NCI-H2107 treated with DMSO at 0.1 percent for 48 hours (cell line): ENCODE measurements around the gene VAV2.
A peak's percentile ranks its signal among the peaks of the same experiment; 100 is the strongest.

Source experiments
- DNase-seq: peaks from one replicate; lab custom pipeline; 2025; ENCODE audit not compliant: unreplicated experiment; lab: John Stamatoyannopoulos, UW

VAV2 gene

DNA sequence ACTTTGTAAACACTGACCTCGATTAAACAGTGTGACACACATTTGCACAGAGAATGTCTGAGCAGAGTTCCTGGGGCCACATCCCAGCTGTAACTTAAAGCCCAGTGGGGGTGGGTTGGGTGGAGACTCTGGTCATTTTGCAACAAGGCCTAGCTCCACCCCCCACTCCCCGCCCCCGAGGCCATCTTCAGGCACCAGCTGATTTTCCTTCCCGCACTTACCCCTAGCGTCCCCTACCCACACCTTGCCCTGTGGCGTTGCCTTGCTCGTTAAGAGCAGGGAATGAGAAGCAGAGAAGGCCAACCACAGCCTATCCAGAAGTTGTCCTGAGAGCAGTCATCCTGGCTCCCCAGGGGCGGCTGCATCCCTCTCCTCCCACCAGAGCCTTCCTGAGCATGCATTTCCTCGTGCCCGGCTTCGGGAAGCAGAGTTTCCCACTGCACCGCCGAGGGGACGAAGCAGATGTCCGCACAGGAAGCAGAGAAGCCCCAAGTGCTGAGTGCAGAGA lies 152.2 kb downstream of the VAV2 start:
- DNase-seq: no peak

DNA sequence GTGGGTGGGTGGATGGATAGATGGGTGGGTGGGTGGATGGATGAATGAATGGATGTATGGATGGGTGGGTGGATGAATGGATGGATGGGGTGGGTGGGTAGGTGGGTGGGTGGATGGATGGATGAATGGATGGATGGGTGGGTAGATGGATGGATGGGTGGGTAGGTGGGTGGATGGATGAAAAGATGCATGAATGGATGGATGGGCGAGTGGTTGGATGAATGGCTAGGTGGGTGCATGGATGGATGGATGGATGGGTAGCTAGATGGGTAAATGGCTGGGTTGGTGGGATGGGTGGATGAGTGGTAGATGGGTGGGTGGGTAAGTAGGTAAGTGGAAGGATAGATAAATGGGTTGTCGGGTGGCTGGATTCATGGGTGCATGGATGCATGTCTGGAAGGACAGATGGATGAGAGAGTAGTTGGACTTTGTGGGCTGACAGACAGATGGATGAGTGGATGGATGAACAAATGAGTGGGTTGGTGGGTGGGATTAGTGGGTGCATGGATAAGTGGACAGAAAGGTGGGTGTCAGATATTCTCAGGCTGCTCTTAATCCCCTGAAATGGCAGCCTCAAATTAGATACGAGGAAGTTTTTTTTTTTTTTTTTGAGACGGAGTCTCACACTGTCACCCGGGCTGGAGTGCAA lies 153.1 kb downstream of the VAV2 start:
- no peak for DNase-seq

DNA sequence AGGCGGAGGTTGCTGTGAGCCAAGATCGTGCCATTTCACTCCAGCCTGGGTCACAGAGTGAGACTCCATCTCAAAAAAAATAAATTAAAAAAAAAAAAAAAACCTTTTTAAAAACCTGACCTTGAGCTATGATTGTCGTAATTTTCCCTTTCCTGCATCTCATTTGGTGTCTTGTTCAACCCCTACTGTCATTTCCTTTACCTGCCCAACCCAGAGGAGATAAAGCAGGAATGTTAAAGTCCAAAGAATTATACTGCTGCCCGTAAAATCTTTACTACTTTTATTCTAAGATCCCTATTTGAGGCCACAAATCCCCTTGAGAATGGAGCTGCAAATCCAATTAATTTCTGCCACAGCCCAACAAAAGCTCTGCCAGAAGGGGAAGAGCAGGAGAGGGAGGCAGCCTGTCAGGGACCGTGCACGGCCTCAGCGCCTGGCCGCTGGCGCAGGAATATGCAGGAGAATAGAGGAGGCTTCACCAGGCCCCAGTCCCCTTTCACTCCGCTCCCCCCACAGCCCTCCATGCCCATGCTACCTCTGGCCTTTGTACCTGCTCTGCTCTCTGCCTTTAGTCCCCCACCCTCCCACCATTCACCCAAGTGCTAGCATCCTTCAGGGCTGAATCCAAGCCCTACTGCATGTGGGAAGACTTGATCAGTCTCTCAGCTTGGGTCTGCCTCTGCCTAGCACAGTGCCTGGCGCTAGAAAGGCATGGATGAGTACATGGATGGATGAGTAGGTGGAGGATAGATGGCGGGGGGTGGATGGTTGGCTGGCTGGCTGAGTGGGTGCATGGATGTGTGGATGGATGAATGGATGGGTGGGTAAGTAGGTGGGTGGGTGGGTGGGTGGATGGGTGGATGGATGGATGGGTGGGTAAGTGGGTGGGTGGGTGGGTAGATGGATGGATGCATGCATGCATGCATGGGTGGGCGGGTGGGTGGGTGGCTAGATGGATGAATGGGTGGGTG lies 154.2 kb downstream of the VAV2 start:
- no peak for DNase-seq

GRCh38 chr9:133836818-133837217 lies 155.3 kb downstream of the VAV2 start:
- no peak for DNase-seq

DNA sequence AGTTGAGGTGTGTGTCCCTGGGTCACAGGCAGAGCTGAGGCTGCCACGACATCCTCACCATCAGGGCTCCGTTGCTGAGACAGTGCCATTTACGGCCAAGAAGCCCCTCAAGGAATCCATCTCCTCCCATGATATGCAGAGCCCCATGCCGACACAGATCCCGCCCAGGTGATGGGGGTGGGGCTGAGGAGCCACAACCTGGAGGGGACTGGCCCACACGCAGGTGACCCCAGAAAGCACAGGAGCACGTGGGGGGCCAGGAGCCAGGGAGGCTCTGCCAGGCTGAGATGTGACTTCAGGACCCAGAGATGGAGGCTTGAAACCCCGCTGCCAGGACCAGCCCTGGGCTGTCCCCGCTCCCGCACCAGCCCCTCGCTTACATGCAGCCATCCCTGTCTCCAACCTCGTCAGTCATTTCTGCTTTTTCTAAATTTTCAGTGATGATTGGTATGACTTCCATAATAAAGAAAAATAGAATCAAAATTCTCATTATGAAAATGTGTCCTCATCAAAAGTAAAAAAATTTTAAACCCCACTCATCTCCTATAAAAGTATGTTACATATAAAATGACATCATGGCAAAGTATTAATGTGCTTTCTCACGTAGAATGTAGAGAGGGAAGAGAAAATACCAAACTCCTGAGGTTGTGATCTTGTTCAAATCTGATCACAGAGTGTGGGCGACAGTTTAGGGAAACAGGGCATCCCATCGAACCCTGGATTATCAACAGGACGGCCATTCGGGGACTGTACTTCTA lies 155.9 kb downstream of the VAV2 start:
- DNase-seq: no peak

- no peak for DNase-seq
Observed at GRCh38 chr9:133835262-133835901, 156.7 kb downstream of the VAV2 start.

DNA sequence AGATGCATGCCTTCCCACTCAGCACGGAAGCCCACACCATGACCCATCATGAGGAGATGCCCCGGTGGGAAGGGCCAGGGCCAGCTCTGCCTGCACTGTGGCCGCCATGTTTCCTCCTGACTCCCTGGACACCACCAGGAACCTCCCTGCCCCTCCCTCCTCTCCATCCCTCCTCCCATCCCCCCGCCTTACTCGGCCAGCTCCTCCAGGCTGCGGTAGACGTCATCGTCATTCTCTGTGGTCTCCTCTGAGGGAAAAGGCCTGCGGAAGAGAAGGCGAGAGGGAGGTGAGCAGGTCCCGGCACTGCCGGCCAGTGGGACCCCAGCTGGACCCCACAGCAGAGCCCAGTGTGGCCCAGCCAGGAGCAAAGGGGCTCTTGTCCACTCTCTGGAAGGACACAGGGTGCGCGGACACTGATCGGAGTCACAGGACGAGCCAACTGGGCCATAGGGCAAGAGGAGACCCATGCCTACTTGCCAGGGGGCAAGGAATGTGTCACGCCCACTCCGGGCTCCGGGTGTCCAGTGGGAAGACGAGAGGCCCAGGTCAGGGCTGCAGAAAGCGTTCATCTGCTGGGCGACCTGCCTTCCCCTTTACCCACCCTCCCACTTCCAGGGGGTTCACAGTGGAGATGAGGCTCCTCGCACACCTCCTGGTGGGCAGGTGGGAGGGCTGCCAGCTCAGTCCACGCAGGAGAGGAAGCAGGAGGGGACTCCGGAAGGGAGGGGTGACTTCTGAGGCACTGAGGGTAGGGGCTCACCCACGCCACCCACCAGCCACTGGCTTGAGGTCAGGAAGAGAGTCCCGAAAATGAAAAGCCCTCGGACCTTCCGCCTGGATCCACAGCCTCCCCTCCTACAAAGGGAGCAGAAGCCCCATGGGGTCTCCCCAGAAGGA lies 157.8 kb downstream of the VAV2 start:
- no peak for DNase-seq

DNA sequence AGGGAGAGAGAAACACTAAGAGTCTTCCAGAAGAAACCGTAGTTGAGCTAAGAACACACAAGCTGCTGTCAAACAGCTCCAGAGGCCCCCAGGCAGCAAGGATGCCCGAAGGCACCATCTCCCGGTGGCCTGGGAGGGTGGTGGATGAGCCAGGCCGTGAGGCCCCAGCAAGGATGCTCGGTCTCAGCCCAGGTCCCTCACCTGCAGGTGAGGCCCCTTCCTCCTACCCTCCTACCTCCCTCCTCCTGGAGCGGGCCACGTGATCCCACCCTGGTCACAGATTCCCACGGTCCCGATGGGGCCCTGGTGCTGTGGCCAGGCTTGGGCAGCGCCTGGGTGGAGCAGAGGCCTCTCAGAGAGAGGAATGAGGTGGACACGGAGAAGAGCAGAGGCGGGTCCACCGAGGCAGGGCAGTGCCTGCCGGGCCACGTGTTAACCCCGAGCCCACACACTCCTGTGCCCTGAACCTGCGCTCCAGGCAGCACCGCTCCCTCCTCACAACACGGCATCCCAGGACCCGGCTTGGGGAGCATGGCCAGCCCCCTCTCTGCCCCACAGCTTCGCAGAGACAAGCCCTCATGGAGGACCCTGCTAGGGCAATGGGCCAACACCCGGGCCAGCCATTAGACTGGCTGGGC lies 158.6 kb downstream of the VAV2 start:
- no peak for DNase-seq

- DNase-seq: no peak
Observed at GRCh38 chr9:133832877-133833276, 159.2 kb downstream of the VAV2 start.

GRCh38 chr9:133830711-133831110 lies 161.4 kb downstream of the VAV2 start:
- DNase-seq: no peak

- DNase-seq: no peak
Observed at GRCh38 chr9:133830310-133830709, 161.8 kb downstream of the VAV2 start.

GRCh38 chr9:133828338-133828997 lies 163.7 kb downstream of the VAV2 start:
- no peak for DNase-seq

DNA sequence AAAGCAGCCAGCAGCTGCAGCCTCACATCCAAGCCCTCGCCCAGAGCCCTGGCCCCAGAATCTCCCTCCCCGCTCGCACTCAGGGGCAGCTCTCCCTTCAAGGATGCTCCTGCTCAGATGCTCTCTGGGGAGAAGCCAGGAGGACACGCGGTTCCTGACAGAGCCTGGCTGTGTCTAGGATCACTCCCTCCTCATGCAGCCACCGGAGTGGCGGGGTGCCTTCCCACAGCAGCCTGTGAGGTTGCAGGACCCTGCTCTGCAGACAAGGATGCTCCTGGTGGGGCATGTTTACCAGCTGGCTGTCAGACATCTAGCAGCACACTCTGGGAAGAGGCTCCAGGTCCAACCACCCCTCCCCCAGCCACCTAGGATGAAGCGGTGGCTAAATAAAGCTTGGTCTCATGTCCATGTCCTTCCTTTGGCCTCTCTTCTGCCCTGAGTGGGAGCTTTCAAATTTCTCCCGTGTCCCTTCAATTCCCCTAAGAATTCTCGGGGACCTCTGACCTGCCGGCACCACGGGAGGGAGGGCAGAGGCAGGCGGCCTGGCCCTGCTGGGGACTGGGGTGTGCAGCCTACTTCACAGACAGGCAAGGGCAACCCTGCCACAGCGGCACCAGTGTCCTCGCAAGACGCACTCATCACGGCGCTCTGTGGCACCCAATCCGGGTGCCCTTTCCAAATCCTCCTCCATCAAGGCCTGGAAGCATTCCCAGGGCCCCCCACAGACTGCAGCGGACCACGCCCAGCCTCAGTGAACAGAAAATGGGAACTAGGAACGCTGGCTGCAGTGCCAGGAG lies 165.6 kb downstream of the VAV2 start:
- peak; percentile 13 for DNase-seq

DNA sequence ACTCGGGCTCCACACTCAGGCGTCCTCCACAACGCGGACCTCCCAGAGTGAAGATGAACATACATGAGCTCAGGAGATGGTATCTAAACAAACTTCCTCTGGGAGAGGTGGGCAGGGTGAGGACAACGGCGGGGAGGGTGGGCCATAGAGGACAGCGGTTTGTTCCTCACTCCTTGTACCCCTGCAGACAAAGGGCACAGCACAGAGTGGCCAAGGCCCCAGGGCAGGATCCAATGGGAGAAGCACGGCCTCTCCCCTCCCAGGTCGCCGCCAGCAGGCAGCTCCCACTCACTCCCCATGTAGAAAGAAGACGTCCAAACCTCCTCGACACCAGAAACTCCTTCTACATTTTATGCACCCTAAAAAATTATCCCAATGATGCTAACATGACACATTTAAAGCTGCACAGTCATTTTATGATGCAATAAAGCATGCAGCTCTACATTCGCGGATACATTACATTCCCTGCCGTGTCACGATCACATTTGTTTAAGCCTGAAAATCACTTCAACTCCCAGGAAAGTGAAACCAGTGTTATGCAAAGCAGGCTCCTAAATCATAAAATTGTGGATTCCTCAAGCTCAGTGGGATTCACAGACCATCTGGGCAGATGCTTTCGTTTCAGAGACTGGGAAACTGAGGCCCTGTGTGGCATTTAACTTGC lies 166.4 kb downstream of the VAV2 start:
- DNase-seq: peak; percentile 30

DNA sequence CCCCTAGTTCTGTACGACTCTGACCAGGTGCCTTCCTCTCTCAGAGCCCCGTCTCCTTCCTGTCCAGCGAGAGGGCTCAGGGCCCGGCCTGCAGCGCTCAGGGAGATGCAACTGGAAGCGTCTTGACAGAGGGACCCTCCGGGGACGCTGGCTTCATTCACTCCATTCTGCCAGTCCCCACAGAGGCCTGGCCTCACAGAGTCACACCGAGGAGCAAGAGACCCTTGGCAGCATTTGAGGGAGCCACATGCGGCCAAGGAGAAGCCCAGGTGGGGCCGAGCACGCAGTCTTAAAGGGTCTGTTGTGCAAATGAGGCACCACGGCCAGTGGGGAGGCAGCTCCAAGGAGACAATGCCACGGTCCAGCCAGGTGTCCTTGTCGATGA lies 167.3 kb downstream of the VAV2 start:
- no peak for DNase-seq

GRCh38 chr9:133824106-133824801 lies 167.9 kb downstream of the VAV2 start:
- DNase-seq: no peak
